NCI-H187 (cell line): Measurements from ENCODE around the gene TRNT1.

Source experiments
- DNase-seq, 2 experiments: peaks; one replicate each; lab custom pipeline; 2025; lab: John Stamatoyannopoulos, UW

Gene TRNT1

DNA sequence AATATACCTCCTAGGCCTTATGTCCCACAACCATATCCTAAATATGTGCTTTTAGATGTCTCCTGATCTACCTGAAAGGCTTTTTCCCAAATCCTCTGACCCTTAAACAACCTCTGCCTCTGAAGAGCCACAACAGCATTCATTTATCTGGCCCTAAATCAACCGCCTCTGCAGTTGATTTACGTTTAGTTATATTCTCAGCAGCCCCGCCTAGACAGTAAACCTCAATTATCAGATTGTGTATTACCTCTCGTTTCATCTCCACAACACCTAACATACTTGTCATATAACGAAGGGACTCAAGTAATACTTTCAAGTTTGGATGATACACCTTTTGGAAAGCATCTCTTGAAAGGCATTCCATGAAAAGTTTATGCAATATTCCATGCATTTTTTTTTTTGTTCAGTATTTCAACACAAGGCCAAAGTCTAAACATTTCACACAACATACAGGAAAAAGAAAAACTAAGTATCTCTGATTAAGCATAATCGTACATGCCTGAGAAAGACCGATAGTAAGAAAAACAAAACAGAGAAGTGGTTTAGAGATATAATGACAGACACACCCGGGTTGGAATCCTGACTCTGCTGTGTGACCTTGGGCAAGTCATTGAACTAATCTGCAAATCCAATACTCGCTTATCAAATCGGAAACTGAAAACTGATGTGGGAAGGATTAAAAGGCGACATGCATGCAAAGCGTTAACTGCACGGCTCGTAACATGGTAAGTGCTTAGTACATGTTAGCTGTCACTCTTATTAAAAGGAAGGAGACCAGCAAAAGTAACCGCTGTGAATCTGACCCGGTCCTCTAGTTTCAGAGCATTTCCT lies 52.0 kb downstream of the TRNT1 start:
- no peak for DNase-seq

DNA sequence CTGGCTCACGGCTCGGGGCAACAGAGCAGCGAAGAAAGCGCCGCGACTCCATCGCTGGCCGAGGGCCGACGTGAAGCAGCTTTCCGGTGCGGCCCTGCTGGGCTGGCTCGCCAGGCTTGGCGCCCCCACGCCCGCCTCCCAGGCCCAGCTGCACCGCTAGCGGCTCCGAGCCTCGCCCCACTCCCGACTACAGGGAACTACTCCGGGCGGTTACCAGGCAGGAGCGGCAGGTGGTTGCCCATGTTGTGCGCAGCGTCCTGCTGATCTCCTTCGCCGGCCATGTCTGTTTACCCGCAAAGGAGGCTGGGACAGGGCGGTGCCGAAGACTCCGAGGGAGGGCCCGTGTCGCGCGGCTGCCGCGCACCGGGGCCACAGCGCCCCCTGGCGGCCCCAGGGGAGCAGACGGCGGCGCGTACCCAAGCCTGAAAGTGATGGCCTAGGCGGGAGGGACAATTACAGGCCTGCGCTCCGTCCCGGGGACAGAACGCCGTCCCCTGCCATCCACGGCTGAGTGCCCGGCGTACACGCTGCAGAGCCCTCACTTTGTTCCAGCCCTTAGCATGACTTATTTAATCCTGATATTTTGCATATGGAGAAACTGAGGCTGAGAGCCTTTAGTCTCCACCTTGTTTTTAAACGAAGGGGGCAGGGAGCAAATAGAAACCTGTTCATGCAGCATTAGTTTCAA lies 52.8 kb downstream of the TRNT1 start, which contains the start of gene CRBN:
TSS of gene CRBN (minus strand) at position 285 of the 688 bp plus-strand sequence. CDS start at position 281, 4 bp downstream.
- peak in 1 of 2 experiments; percentile 45 for DNase-seq

DNA sequence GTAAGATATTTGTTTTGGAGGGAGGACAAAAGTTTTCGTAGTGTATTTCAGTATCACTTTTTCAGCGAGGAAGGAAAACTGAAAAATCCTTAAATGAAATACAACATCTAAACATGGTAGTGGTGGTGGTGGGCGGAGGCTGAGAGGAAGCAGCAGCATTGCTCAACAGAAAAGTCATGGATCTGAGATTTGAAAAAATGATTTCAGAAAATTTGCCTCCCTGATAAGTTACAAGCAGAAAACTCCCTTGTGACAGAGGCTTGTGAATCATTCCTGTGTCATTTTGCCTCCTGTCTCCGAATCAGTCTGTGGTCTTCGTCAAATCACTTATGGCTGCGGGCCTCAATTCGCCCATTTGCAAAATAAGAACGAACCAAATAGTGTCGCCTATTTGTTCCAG lies 53.7 kb downstream of the TRNT1 start:
- DNase-seq = no peak

DNA sequence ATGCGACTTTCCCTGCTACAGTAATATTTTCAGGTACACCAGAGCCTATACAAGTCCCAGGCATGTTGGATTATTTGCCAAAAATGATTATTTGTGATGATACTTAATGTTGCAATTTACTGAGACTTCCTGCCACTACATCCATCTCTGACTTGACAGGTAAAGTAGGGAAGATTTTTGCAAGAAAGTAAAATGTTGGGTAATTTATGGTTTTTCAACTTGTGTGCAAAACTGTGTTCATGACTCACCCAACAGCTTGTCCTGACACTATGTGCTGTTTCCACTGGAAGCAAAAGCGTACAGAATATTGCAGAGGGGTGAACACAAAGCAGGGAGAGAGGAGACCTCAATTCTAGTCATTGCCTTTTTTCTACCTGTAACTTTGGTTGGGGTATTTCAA lies 58.1 kb downstream of the TRNT1 start:
- DNase-seq = no peak

DNA sequence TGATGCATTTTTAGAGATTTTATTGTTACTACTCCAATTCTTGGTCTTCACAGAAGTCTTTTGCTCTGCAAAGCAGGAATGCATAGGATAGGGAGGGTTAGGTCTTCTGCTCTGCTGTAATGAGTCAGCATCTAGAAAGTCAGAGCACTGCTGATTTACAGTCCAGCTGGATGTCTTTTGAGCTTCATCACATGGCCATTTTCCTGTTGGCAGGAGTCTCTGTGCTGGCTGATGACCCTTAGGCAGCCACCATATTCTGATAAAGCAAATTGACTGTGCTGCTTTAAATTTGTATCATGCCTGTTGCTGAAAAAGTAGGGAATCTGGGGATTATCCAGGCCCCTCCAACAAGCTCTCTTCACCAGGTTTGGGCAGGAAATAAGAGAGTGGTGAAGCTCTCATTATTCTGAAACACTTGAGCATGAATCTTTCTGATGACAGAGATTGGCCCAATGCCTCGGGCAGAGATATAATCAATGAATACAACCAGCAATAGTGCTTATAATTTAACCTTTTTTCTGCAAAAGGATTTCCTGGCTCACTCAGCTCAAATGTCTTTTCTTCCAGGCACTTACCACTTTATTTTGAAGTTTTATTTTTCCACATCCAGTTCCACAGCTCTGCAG lies 62.5 kb downstream of the TRNT1 start:
- no peak for DNase-seq

DNA sequence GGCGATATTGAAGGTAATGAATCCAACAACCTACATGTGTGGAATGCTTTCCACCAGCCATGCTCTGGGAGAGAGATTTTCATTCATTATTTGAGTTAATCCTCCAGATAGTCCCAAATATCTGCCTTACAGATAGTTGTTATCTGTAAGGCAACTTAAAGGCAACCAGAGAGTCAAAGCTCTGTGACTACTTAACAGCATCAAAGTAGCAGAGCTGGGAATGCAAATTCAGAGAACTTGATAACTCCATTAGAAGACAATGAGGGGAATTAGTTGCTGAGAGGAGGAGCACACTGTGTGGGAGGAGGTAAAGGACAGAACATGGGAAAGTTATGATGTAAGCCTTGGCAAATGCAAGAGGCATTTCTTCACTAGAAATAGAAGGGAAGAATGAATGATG lies 63.2 kb downstream of the TRNT1 start:
- DNase-seq = no peak

DNA sequence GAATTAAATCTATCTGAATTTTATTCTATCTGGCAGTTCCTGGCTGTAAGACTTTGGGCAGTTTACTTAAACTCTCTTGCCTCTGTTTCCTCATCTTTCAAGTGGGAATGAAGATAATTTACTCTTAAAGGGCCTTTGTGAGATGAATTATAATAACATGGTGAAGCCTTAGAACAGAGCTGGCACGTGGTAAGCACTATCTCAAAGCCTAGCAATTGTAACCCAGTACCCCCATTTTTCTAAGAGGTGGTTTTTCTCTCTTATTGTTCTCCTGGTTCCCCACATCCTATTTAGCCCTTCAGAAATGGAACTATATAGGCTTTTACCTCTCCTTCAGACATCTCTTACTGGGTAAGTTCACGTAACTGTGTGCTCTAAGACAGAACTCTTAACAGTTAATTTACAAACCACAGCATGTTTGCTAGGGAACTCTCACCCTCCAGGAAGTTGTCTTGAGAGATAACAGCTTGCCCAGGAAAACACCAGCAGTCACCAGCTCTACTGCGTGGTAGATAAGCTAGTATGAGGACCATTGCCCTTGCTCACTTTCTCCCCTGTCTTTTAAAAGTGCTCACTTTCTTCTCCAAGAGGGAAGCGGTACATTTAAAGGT lies 65.0 kb downstream of the TRNT1 start:
- no peak for DNase-seq

DNA sequence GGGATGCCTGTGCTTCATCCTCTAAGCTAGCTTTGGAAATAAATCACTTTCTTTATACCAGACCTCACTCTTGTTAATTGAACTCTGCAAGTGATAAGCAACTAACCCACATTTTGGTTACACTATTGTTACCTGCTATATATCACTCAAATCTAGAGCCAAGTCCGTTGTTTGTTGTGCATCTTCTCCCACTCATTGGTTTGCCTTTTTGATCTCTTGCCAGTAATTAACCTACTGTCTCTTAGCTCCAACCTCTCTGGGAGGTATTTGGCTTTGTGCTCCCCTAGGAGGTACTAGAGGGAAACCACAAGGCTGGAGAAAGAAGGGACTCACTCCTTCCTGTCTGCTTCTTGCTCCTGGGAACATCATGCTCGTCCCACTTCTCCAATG lies 65.5 kb downstream of the TRNT1 start:
- DNase-seq = no peak

DNA sequence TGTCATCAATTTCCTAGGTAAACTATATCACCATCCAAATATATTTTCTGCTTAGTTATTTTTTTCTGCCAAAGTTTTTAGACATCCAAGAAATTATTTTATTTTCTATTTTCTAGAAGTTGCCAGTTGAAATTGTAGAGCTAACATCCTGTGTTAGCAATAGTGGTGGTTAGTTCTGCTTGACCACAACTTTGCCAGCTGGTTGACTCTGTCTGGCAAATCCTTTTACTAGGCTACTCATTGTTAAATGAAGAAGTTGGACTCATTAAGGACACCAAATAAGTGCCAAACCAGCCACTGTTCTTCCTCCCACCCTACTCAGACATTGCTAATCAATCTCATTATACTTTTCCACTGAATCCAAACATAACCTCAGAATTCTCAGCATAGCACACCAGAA lies 68.1 kb downstream of the TRNT1 start:
- no peak for DNase-seq

DNA sequence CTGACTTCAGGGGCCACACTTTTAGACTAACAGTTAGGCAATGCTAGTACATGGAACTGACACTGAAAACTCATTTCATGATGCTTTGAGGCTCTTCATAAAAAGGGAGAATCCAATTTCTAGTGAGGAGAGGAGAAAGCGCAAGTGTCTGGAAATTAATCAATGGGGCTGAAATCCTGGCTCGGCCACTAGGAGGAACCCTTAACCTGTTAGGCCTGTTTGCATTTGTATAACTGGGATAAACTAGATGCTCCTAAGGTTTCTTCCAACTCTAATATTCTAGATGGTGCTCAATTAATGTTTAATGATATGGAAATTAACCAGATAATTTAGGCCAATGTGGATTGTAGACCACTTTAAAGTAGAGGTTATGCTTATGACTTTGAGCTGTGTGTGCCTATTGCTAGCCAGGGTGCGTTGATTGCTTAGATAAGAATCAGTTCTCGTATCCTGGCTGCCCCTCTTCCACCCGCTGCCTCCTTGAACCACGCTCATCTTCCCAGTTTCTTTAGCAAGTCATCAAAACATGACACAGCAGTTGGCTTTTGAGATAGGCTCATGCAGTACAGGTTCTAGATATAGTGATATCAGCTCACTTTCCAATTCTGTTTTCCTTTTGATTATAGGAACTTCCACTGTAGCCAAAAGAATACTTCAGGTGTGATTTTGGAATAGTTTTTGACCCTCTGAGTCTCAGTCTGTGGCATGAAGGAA lies 69.6 kb downstream of the TRNT1 start:
- no peak for DNase-seq
